ENCODE data around the gene SLC2A14. TPM values are rescaled to one million over a fixed set of nuclear protein-coding genes. Genes with fewer than 3 reads are reported as not detected.
"Not testable (repeated sequence)": the region's sequence is repeated elsewhere in the genome, so short reads cannot be mapped to it uniquely, and the experiment has no call there.

Gene SLC2A14
- total RNA-seq, 3 donors from 2014 or later: 0.41 to 0.81 (median 0.47) TPM

GRCh38 chr12:7892186-7892980 lies 19.7 kb upstream of the SLC2A14 start:
- DNase-seq (no peak), ATAC-seq (no peak)
- H3K4me3 ChIP-seq: no peak overlapping the region
- no peaks in the 10 kb centered on the region for H3K36me3 ChIP-seq (ENCODE audit: low read depth)
- H3K4me1 ChIP-seq (ENCODE audit: low read depth): no peaks in the 10 kb centered on the region
- no peak for TF ChIP-seq CTCF (IDR thresholded peaks at IDR 0.05)
- intact Hi-C loops (cut with DNase I, micrococcal nuclease): no loop called here
- no peaks in the 10 kb centered on the region for H3K9me3 ChIP-seq

- intact Hi-C loops (cut with DNase I, micrococcal nuclease): no loop called here
- no peaks in the 10 kb centered on the region for H3K4me1 ChIP-seq (ENCODE audit: low read depth)
- no peak for DNase-seq
- H3K4me3 ChIP-seq: no peak overlapping the region
- no peaks in the 10 kb centered on the region for H3K9me3 ChIP-seq
- ATAC-seq: no peak
- no peaks in the 10 kb centered on the region for H3K36me3 ChIP-seq (ENCODE audit: low read depth)
- no peak for TF ChIP-seq CTCF (IDR thresholded peaks at IDR 0.05)
Observed at GRCh38 chr12:7884689-7885088, 12.0 kb upstream of the SLC2A14 start.

GRCh38 chr12:7881736-7882120 lies 9.0 kb upstream of the SLC2A14 start:
- H3K4me3 ChIP-seq; H3K36me3 ChIP-seq (ENCODE audit: low read depth); intact Hi-C loops (cut with DNase I, micrococcal nuclease); ATAC-seq; H3K9me3 ChIP-seq; DNase-seq; H3K4me1 ChIP-seq (ENCODE audit: low read depth): not testable (repeated sequence)

- intact Hi-C loops (cut with DNase I, micrococcal nuclease); H3K4me1 ChIP-seq (ENCODE audit: low read depth); ATAC-seq; H3K4me3 ChIP-seq; H3K36me3 ChIP-seq (ENCODE audit: low read depth); H3K9me3 ChIP-seq; DNase-seq: not testable (repeated sequence)
Observed at GRCh38 chr12:7880952-7881735, 8.4 kb upstream of the SLC2A14 start.

GRCh38 chr12:7879246-7879645 lies 6.5 kb upstream of the SLC2A14 start:
- Histone ChIP-seq H3K4me1 (ENCODE audit: low read depth) (no peaks in the 10 kb centered on the region), H3K9me3 (no peaks in the 10 kb centered on the region), H3K36me3 (ENCODE audit: low read depth) (no peaks in the 10 kb centered on the region), H3K4me3 (no peak overlapping the region)
- no peak for TF ChIP-seq CTCF (IDR thresholded peaks at IDR 0.05)
- intact Hi-C loops (cut with DNase I, micrococcal nuclease): no loop called here
- DNase-seq: no peak
- no peak for ATAC-seq

GRCh38 chr12:7877420-7877819 lies 4.7 kb upstream of the SLC2A14 start:
- TF ChIP-seq CTCF (IDR thresholded peaks at IDR 0.05): no peak
- DNase-seq (no peak), ATAC-seq (no peak)
- H3K9me3 ChIP-seq: no peaks in the 10 kb centered on the region
- H3K36me3 ChIP-seq (ENCODE audit: low read depth): no peaks in the 10 kb centered on the region
- H3K4me3 ChIP-seq: no peak overlapping the region
- intact Hi-C loops (cut with DNase I, micrococcal nuclease): no loop called here
- H3K4me1 ChIP-seq (ENCODE audit: low read depth): no peaks in the 10 kb centered on the region

Data from mucosa of descending colon (tissue), 3 donors.